HepG2 (cell line): ENCODE results near the gene NEDD4L. TPM values are rescaled to one million over a fixed set of nuclear protein-coding genes. Genes with fewer than 3 reads are reported as not detected.

Source experiments
- ARID2 ChIP-seq: sonication (generic); formaldehyde crosslinking; IDR thresholded peaks from 2 replicates; pipeline ENCODE4 v1.8.1; 2022; ENCODE audit warnings: mild to moderate bottlenecking, missing genetic modification reagents, borderline replicate concordance
- ATF7 ChIP-seq, 2 experiments: fragments of 450-650 bp in 1 of 2; sonication (generic) in 1 of 2; formaldehyde crosslinking in 1 of 2; IDR thresholded peaks; 2 replicates each; pipeline versions ENCODE4 v1.4.0 to v1.6.1; 2016 to 2020; ENCODE audit warnings: antibody characterized with exemption in 1 of 2, mild to moderate bottlenecking in 1 of 2, missing genetic modification reagents in 1 of 2
- EED ChIP-seq: sonication (generic); formaldehyde crosslinking; IDR thresholded peaks from 2 replicates; pipeline ENCODE4 v1.5.0; 2020; ENCODE audit warnings: mild to moderate bottlenecking, missing genetic modification reagents
- FOXA3 ChIP-seq: IDR thresholded peaks from 2 replicates; pipeline ENCODE4 v1.6.1; 2016; ENCODE audit warnings: missing genetic modification reagents, missing compliant biosample characterization
- FOXP1 ChIP-seq, 2 experiments: fragments of 450-650 bp in 1 of 2; IDR thresholded peaks; 2 replicates each; pipeline ENCODE4 v1.6.1; 2017 to 2018; ENCODE audit warnings: antibody characterized with exemption in 1 of 2
- GATA4 ChIP-seq: sonication (generic); IDR thresholded peaks from 2 replicates; pipeline ENCODE4 v1.6.1; 2016; ENCODE audit warnings: antibody characterized with exemption, low read depth, borderline replicate concordance
- MEIS1 ChIP-seq: sonication (generic); formaldehyde crosslinking; IDR thresholded peaks from 2 replicates; pipeline ENCODE4 v1.9.0; 2021; ENCODE audit warnings: mild to moderate bottlenecking, missing genetic modification reagents, moderate library complexity, borderline replicate concordance
- MLLT10 ChIP-seq: sonication (generic); formaldehyde crosslinking; IDR thresholded peaks from 2 replicates; pipeline ENCODE4 v1.4.0; 2020; ENCODE audit warnings: missing genetic modification reagents
- MTA1 ChIP-seq: sonication (generic); formaldehyde crosslinking; IDR thresholded peaks from 2 replicates; pipeline ENCODE4 v1.4.0; 2020; ENCODE audit warnings: missing genetic modification reagents, mild to moderate bottlenecking, borderline replicate concordance
- NFATC3 ChIP-seq: sonication (generic); formaldehyde crosslinking; IDR thresholded peaks from 2 replicates; pipeline ENCODE4 v1.5.1; 2020; ENCODE audit warnings: mild to moderate bottlenecking, missing genetic modification reagents
- NKX3-1 ChIP-seq: sonication (generic); formaldehyde crosslinking; IDR thresholded peaks from 2 replicates; pipeline ENCODE4 v1.5.0; 2020; ENCODE audit warnings: missing genetic modification reagents
- POLR2AphosphoS5 ChIP-seq: IDR thresholded peaks from 2 replicates; pipeline ENCODE4 v1.6.1; 2012; ENCODE audit warnings: low read depth, low read length
- RAD21 ChIP-seq: fragments of 450-650 bp; formaldehyde crosslinking; IDR thresholded peaks from 2 replicates; pipeline ENCODE4 v1.5.0; 2020; ENCODE audit warnings: mild to moderate bottlenecking
- SNAI1 ChIP-seq: sonication (generic); formaldehyde crosslinking; IDR thresholded peaks from 2 replicates; pipeline ENCODE4 v1.5.0; 2020; ENCODE audit warnings: mild to moderate bottlenecking, missing genetic modification reagents, borderline replicate concordance
- SOX5 ChIP-seq: IDR thresholded peaks from 2 replicates; pipeline ENCODE4 v1.6.1; 2016; ENCODE audit warnings: borderline replicate concordance
- SP1 ChIP-seq, 2 experiments: fragments of 450-650 bp in 1 of 2; sonication (generic) in 1 of 2; formaldehyde crosslinking in 1 of 2; IDR thresholded peaks; 2 replicates each; pipeline versions ENCODE4 v1.4.0 to v1.6.1; 2016 to 2020; ENCODE audit warnings: missing genetic modification reagents in 1 of 2
- SP5 ChIP-seq: IDR thresholded peaks from 2 replicates; pipeline ENCODE4 v1.6.1; 2016; ENCODE audit warnings: low read depth, borderline replicate concordance
- STAT5B ChIP-seq: sonication (generic); formaldehyde crosslinking; IDR thresholded peaks from 2 replicates; pipeline ENCODE4 v1.4.0; 2020; ENCODE audit warnings: missing genetic modification reagents
- THAP11 ChIP-seq: IDR thresholded peaks from 2 replicates; pipeline ENCODE4 v1.6.1; 2016; ENCODE audit warnings: missing biosample characterization, missing genetic modification reagents
- ZBTB3 ChIP-seq: sonication (generic); formaldehyde crosslinking; IDR thresholded peaks from 2 replicates; pipeline ENCODE4 v1.4.0; 2020; ENCODE audit warnings: low read depth, mild to moderate bottlenecking, moderate library complexity, missing genetic modification reagents, borderline replicate concordance
- ZBTB44 ChIP-seq: sonication (generic); formaldehyde crosslinking; IDR thresholded peaks from 2 replicates; pipeline ENCODE4 v1.4.0; 2020; ENCODE audit warnings: missing genetic modification reagents
- ZBTB7B ChIP-seq: sonication (generic); formaldehyde crosslinking; IDR thresholded peaks from 2 replicates; pipeline ENCODE4 v1.4.0; 2020; ENCODE audit warnings: missing genetic modification reagents
- ZNF263 ChIP-seq: sonication (generic); formaldehyde crosslinking; IDR thresholded peaks from 2 replicates; pipeline ENCODE4 v1.4.0; 2020; ENCODE audit warnings: missing genetic modification reagents
- ZNF510 ChIP-seq: sonication (generic); formaldehyde crosslinking; IDR thresholded peaks from 2 replicates; pipeline ENCODE4 v1.4.0; 2020; ENCODE audit warnings: low read depth, mild to moderate bottlenecking, missing genetic modification reagents
- ZNF543 ChIP-seq: sonication (generic); formaldehyde crosslinking; IDR thresholded peaks from 2 replicates; pipeline ENCODE4 v1.4.0; 2020; ENCODE audit warnings: mild to moderate bottlenecking, missing genetic modification reagents
- ZNF556 ChIP-seq: sonication (generic); formaldehyde crosslinking; IDR thresholded peaks from 2 replicates; pipeline ENCODE4 v1.4.0; 2020; ENCODE audit warnings: mild to moderate bottlenecking, missing genetic modification reagents, borderline replicate concordance
- ZNF710 ChIP-seq: sonication (generic); formaldehyde crosslinking; IDR thresholded peaks from 2 replicates; pipeline ENCODE4 v1.5.0; 2020; ENCODE audit warnings: mild to moderate bottlenecking, missing genetic modification reagents, borderline replicate concordance
- polyA plus RNA-seq, 8 experiments: library from polyadenylated mRNA; depleted of rRNA in 3 of 8; stranded (reverse) in 7 of 8; unstranded in 1 of 8; fragments of >200 nt; fragmentation: Illumina TruSeq in 4 of 8; extraction: Trizol in 4 of 8; gene quantifications; 2 replicates each; pipeline versions ENCODE4 v1.2.1 to v1.2.3, GENCODE V29; 2011 to 2016; ENCODE audit warnings: low read depth in 4 of 8, missing spikeins in 1 of 8, mixed read lengths in 1 of 8; ENCODE audit not compliant: insufficient read depth in 1 of 8
- total RNA-seq, 5 experiments: library from RNA; depleted of rRNA; stranded (reverse); fragments of >200 nt; fragmentation: Illumina TruSeq; extraction: Trizol; gene quantifications; 2 replicates each; pipeline ENCODE4 v1.2.3, GENCODE V29; 2016; ENCODE audit warnings: low read depth in 1 of 5

NEDD4L gene
- total and polyA plus RNA-seq, 2 of the 13 experiments (the other 11 are each of a cell fraction or from before 2014, with no cell fraction given): 168 to 390 TPM

GRCh38 chr18:58398648-58399398 is 354.8 kb downstream of the NEDD4L start (continued):
- TF ChIP-seq ZNF556 (peak; percentile 71; the same call in 1 of the 2 replicates), SP1 (IDR thresholded peaks at IDR 0.05) (no peak), SP1 (CRISPR knock-in tag; IDR thresholded peaks at IDR 0.05) (0 out of 2 replicates have a peak, but pooled peaks have one; percentile 16), FOXA3 (CRISPR knock-in tag) (peak; percentile 33; the same call in 1 of the 2 replicates), MLLT10 (CRISPR knock-in tag) (no peak), SNAI1 (0 out of 2 replicates have a peak, but pooled peaks have one; percentile 53), ARID2 (CRISPR knock-in tag) (peak; percentile 66; the same call in 1 of the 2 replicates), STAT5B (CRISPR knock-in tag) (no peak), ZNF543 (CRISPR knock-in tag) (0 out of 2 replicates have a peak, but pooled peaks have one; percentile 75), FOXP1 (IDR thresholded peaks at IDR 0.05) (no peak), FOXP1 (CRISPR knock-in tag; IDR thresholded peaks at IDR 0.05) (peak; percentile 22; the same call in 1 of the 2 replicates), ZNF710 (CRISPR knock-in tag) (no peak), ZNF263 (peak; percentile 91), ATF7 (IDR thresholded peaks at IDR 0.05) (no peak), ATF7 (CRISPR knock-in tag; IDR thresholded peaks at IDR 0.05) (0 out of 2 replicates have a peak, but pooled peaks have one; percentile 53), ZBTB7B (CRISPR knock-in tag) (no peak), SOX5 (CRISPR knock-in tag) (peak; percentile 43), GATA4 (0 out of 2 replicates have a peak, but pooled peaks have one; percentile 40), ZNF510 (CRISPR knock-in tag) (peak; percentile 83), MEIS1 (CRISPR knock-in tag) (peak; percentile 73; the same call in 1 of the 2 replicates), RAD21 (peak; percentile 33; the same call in 1 of the 2 replicates), EED (no peak), ZBTB3 (CRISPR knock-in tag) (peak; percentile 82), THAP11 (CRISPR knock-in tag) (peak; percentile 30; the same call in 1 of the 2 replicates), NKX3-1 (0 out of 2 replicates have a peak, but pooled peaks have one; percentile 19), MTA1 (peak; percentile 68; the same call in 1 of the 2 replicates), POLR2AphosphoS5 (peak; percentile 43; the same call in 1 of the 2 replicates), NFATC3 (CRISPR knock-in tag) (no peak), ZBTB44 (CRISPR knock-in tag) (no peak), SP5 (no peak)
